ENCODE measurements around the gene BHLHA9.

The BHLHA9 gene

GRCh38 chr17:1315891-1316403, 45.7 kb downstream of the BHLHA9 start:
- no peak overlapping the region for H3K27ac ChIP-seq
- TF ChIP-seq CTCF (conservative IDR thresholded peaks at IDR 0.05) = no peak

Measured in VCaP (cell line).